Nephron progenitor cell (in vitro differentiated cells): ENCODE results near the gene ZSWIM6.

Source experiments
- DNase-seq: peaks from one replicate; pipeline ENCODE4 v3.0.0; 2021
- H3K27ac Mint-ChIP-seq: 2 replicates; pipeline ENCODE4 v1.8.0; 2021; ENCODE audit warnings: mild to moderate bottlenecking, moderate library complexity, mixed read lengths
- H3K27me3 Mint-ChIP-seq: 2 replicates; pipeline ENCODE4 v1.8.0; 2021; ENCODE audit warnings: mild to moderate bottlenecking, low read depth, mixed read lengths; ENCODE audit not compliant: poor library complexity
- H3K36me3 Mint-ChIP-seq: 2 replicates; pipeline ENCODE4 v1.8.0; 2021; ENCODE audit warnings: low read depth, mixed read lengths
- H3K4me1 Mint-ChIP-seq: 2 replicates; pipeline ENCODE4 v1.8.0; 2021; ENCODE audit warnings: mixed read lengths
- H3K4me3 Mint-ChIP-seq: 2 replicates; pipeline ENCODE4 v1.8.0; 2021; ENCODE audit warnings: mild to moderate bottlenecking, moderate library complexity, mixed read lengths
- H3K9me3 Mint-ChIP-seq: 2 replicates; pipeline ENCODE4 v1.8.0; 2021; ENCODE audit warnings: mild to moderate bottlenecking, moderate library complexity, mixed read lengths
- CTCF ChIP-seq: fragments of 200-600 bp; sonication (generic); IDR thresholded peaks from 2 replicates; pipeline ENCODE4 v1.5.0; 2021; ENCODE audit warnings: antibody characterized with exemption

Gene ZSWIM6

GRCh38 chr5:61289241-61289640 lies 42.8 kb upstream of the ZSWIM6 start:
- Mint-ChIP-seq H3K36me3 (no peaks in the 10 kb centered on the region), H3K4me1 (peaks cover 24% of the 10 kb centered on the region), H3K27me3 (peaks cover 12% of the 10 kb centered on the region), H3K9me3 (no peaks in the 10 kb centered on the region), H3K27ac (no peak overlapping the region), H3K4me3 (no peak overlapping the region)
- DNase-seq = no peak
- TF ChIP-seq CTCF = no peak

GRCh38 chr5:61289669-61290306 lies 42.3 kb upstream of the ZSWIM6 start:
- Mint-ChIP-seq H3K27me3 (peaks cover 12% of the 10 kb centered on the region), H3K4me3 (no peak overlapping the region), H3K4me1 (peaks cover 24% of the 10 kb centered on the region), H3K9me3 (no peaks in the 10 kb centered on the region), H3K36me3 (no peaks in the 10 kb centered on the region), H3K27ac (no peak overlapping the region)
- no peak for DNase-seq
- no peak for TF ChIP-seq CTCF

- no peak for DNase-seq
- Mint-ChIP-seq H3K9me3 (no peaks in the 10 kb centered on the region), H3K27me3 (peaks cover 12% of the 10 kb centered on the region), H3K4me1 (peaks cover 30% of the 10 kb centered on the region), H3K36me3 (no peaks in the 10 kb centered on the region), H3K27ac (peak overlapping the region; percentile 71), H3K4me3 (no peak overlapping the region)
- no peak for TF ChIP-seq CTCF
These were observed 41.3 kb upstream of the ZSWIM6 start for GRCh38 chr5:61290791-61291210.

- peaks cover 33% of the 10 kb centered on the region for H3K4me1 Mint-ChIP-seq
These were observed 39.9 kb upstream of the ZSWIM6 start for GRCh38 chr5:61292062-61292657.

GRCh38 chr5:61293071-61293470 lies 39.0 kb upstream of the ZSWIM6 start:
- Mint-ChIP-seq H3K4me3 (no peak overlapping the region), H3K36me3 (no peaks in the 10 kb centered on the region), H3K4me1 (peaks cover 33% of the 10 kb centered on the region), H3K27me3 (peaks cover 12% of the 10 kb centered on the region), H3K27ac (no peak overlapping the region), H3K9me3 (no peaks in the 10 kb centered on the region)
- DNase-seq = no peak
- TF ChIP-seq CTCF = no peak

More at GRCh38 chr5:61292062-61292657, 39.9 kb upstream of the ZSWIM6 start:
- no peak overlapping the region for H3K4me3 Mint-ChIP-seq
- DNase-seq = no peak
- no peaks in the 10 kb centered on the region for H3K36me3 Mint-ChIP-seq
- no peak overlapping the region for H3K27ac Mint-ChIP-seq
- peaks cover 12% of the 10 kb centered on the region for H3K27me3 Mint-ChIP-seq
- H3K9me3 Mint-ChIP-seq = no peaks in the 10 kb centered on the region
- TF ChIP-seq CTCF = no peak

- peaks cover 12% of the 10 kb centered on the region for H3K27me3 Mint-ChIP-seq
- TF ChIP-seq CTCF = no peak
- H3K27ac Mint-ChIP-seq = no peak overlapping the region
- H3K36me3 Mint-ChIP-seq = no peaks in the 10 kb centered on the region
- no peaks in the 10 kb centered on the region for H3K9me3 Mint-ChIP-seq
- DNase-seq = no peak
- H3K4me1 Mint-ChIP-seq = peaks cover 38% of the 10 kb centered on the region
- no peak overlapping the region for H3K4me3 Mint-ChIP-seq
These were observed 38.2 kb upstream of the ZSWIM6 start for GRCh38 chr5:61293873-61294272.
